Ishikawa (cell line): Measurements from ENCODE around the gene TMEM106B.
A peak's percentile ranks its signal among the peaks of the same experiment; 100 is the strongest.

Source experiments
- CEBPB ChIP-seq: IDR thresholded peaks from 2 replicates; pipeline ENCODE4 v1.6.1; 2012
- CREB1 ChIP-seq: IDR thresholded peaks from 2 replicates; pipeline ENCODE4 v1.6.1; 2012; ENCODE audit warnings: low read depth
- EGR1 ChIP-seq: IDR thresholded peaks from 2 replicates; pipeline ENCODE4 v1.6.1; 2012
- EP300 ChIP-seq: IDR thresholded peaks from 2 replicates; pipeline ENCODE4 v1.6.1; 2012; ENCODE audit warnings: borderline replicate concordance
- FOXM1 ChIP-seq: IDR thresholded peaks from 2 replicates; pipeline ENCODE4 v1.6.1; 2012; ENCODE audit warnings: low read depth, borderline replicate concordance
- MAX ChIP-seq: IDR thresholded peaks from 2 replicates; pipeline ENCODE4 v1.6.1; 2012
- NFIC ChIP-seq: IDR thresholded peaks from 2 replicates; pipeline ENCODE4 v1.6.1; 2012
- RAD21 ChIP-seq: IDR thresholded peaks from 2 replicates; pipeline ENCODE4 v1.6.1; 2012; ENCODE audit warnings: low read depth
- REST ChIP-seq: IDR thresholded peaks from 2 replicates; pipeline ENCODE4 v1.6.1; 2012; ENCODE audit warnings: low read depth, mild to moderate bottlenecking
- TAF1 ChIP-seq: IDR thresholded peaks from 2 replicates; pipeline ENCODE4 v1.6.1; 2012; ENCODE audit warnings: low read depth, mild to moderate bottlenecking
- TCF12 ChIP-seq: IDR thresholded peaks from 2 replicates; pipeline ENCODE4 v1.6.1; 2012; ENCODE audit warnings: low read depth
- TEAD4 ChIP-seq: IDR thresholded peaks from 2 replicates; pipeline ENCODE4 v1.6.1; 2012
- USF1 ChIP-seq: IDR thresholded peaks from 2 replicates; pipeline ENCODE4 v1.6.1; 2012
- YY1 ChIP-seq: IDR thresholded peaks from 2 replicates; pipeline ENCODE4 v1.6.1; 2012; ENCODE audit warnings: low read depth
- ZBTB7A ChIP-seq: IDR thresholded peaks from 2 replicates; pipeline ENCODE4 v1.6.1; 2012; ENCODE audit warnings: low read depth

Gene TMEM106B

DNA sequence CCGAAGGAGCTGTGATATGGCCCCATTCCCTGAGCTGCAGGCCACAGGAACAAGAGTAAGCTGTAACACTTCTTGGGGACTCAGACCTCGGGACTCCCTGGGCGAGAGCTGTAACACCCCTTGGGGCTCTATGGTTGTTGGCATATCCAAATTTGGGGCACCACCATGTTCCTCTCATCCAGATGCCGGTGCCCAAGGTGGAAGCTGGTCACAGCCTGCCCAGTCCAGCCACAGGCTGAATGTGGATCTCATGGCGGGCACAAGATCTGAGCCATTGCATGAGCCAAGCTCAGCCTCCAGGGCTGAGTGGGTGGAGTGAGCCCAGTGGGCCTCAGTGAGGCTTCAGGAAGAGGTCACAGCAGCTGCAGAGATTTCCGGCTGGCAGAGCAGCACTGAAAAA, 78.9 kb downstream of the TMEM106B start:
- TF ChIP-seq EGR1, result no peak
- TF ChIP-seq EP300, result no peak
- no peak for TF ChIP-seq CEBPB
- TF ChIP-seq MAX, result no peak
- no peak for TF ChIP-seq USF1
- TF ChIP-seq ZBTB7A, result no peak
- no peak for TF ChIP-seq TCF12
- no peak for TF ChIP-seq YY1
- no peak for TF ChIP-seq CREB1
- TF ChIP-seq TAF1, result no peak
- no peak for TF ChIP-seq FOXM1
- no peak for TF ChIP-seq NFIC
- no peak for TF ChIP-seq TEAD4

GRCh38 chr7:12290761-12291160, 79.7 kb downstream of the TMEM106B start:
- TF ChIP-seq TCF12, result no peak
- TF ChIP-seq MAX, result no peak

DNA sequence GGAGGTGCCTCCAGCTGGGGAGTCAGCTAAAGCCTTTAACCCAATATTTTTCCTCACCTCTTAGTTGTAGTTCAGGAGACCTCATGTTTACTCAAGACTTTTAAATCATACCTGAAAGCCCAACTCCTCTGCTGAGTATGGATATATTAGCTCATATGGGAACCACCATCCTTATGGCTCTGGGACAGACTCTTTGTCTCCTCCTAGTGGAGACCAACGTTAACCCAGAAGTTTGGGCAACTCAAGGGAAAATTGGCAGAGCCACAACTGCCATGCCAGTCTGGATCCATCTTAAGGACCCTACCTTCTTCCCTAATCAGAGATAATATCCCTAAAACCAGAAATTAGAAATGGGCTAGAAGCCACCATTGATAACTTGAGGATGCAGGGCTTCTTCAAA, 80.8 kb downstream of the TMEM106B start:
- TF ChIP-seq REST (no peak), FOXM1 (no peak), RAD21 (peak; percentile 20; the same call in 1 of the 2 replicates), CEBPB (no peak)
